ENCODE measurements around the gene WDR55. TPM values are rescaled to one million over a fixed set of nuclear protein-coding genes. Genes with fewer than 3 reads are reported as not detected.

WDR55 gene
- total and polyA plus RNA-seq, 2 experiments from 2014 or later = 9.6 to 18.0 TPM

DNA sequence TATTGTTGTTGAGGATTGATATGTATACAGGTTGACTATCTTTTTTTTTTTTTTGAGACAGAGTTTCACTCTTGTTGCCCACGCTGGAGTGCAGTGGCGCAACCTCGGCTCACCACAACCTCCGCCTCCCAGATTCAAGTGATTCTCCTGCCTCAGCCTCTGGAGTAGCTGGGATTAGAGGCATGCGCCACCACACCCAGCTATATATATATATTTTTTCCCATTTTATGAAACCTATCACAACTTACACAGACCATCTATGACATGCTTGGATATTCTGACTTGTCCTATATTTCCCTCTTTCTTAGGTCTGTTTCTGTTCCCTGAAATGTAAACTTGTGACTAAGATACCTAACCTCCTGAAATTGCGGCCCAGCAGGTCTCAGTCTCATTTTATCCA, 36.7 kb upstream of the WDR55 start (continued):
- TF ChIP-seq, protein P1, sequence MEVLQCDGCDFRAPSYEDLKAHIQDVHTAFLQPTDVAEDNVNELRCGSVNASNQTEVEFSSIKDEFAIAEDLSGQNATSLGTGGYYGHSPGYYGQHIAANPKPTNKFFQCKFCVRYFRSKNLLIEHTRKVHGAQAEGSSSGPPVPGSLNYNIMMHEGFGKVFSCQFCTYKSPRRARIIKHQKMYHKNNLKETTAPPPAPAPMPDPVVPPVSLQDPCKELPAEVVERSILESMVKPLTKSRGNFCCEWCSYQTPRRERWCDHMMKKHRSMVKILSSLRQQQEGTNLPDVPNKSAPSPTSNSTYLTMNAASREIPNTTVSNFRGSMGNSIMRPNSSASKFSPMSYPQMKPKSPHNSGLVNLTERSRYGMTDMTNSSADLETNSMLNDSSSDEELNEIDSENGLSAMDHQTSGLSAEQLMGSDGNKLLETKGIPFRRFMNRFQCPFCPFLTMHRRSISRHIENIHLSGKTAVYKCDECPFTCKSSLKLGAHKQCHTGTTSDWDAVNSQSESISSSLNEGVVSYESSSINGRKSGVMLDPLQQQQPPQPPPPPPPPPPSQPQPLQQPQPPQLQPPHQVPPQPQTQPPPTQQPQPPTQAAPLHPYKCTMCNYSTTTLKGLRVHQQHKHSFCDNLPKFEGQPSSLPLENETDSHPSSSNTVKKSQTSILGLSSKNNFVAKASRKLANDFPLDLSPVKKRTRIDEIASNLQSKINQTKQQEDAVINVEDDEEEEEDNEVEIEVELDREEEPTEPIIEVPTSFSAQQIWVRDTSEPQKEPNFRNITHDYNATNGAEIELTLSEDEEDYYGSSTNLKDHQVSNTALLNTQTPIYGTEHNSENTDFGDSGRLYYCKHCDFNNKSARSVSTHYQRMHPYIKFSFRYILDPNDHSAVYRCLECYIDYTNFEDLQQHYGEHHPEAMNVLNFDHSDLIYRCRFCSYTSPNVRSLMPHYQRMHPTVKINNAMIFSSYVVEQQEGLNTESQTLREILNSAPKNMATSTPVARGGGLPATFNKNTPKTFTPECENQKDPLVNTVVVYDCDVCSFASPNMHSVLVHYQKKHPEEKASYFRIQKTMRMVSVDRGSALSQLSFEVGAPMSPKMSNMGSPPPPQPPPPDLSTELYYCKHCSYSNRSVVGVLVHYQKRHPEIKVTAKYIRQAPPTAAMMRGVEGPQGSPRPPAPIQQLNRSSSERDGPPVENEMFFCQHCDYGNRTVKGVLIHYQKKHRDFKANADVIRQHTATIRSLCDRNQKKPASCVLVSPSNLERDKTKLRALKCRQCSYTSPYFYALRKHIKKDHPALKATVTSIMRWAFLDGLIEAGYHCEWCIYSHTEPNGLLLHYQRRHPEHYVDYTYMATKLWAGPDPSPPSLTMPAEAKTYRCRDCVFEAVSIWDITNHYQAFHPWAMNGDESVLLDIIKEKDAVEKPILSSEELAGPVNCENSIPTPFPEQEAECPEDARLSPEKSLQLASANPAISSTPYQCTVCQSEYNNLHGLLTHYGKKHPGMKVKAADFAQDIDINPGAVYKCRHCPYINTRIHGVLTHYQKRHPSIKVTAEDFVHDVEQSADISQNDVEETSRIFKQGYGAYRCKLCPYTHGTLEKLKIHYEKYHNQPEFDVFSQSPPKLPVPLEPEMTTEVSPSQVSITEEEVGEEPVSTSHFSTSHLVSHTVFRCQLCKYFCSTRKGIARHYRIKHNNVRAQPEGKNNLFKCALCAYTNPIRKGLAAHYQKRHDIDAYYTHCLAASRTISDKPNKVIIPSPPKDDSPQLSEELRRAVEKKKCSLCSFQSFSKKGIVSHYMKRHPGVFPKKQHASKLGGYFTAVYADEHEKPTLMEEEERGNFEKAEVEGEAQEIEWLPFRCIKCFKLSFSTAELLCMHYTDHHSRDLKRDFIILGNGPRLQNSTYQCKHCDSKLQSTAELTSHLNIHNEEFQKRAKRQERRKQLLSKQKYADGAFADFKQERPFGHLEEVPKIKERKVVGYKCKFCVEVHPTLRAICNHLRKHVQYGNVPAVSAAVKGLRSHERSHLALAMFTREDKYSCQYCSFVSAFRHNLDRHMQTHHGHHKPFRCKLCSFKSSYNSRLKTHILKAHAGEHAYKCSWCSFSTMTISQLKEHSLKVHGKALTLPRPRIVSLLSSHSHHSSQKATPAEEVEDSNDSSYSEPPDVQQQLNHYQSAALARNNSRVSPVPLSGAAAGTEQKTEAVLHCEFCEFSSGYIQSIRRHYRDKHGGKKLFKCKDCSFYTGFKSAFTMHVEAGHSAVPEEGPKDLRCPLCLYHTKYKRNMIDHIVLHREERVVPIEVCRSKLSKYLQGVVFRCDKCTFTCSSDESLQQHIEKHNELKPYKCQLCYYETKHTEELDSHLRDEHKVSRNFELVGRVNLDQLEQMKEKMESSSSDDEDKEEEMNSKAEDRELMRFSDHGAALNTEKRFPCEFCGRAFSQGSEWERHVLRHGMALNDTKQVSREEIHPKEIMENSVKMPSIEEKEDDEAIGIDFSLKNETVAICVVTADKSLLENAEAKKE (CRISPR knock-in tag; IDR thresholded peaks at IDR 0.05) = no peak
- no peak for TF ChIP-seq JUNB (IDR thresholded peaks at IDR 0.05; ENCODE audit: unreplicated experiment)
- TF ChIP-seq NANOG (IDR thresholded peaks at IDR 0.05; ENCODE audit: borderline replicate concordance) = no peak
- TF ChIP-seq CREB1 (CRISPR knock-in tag; IDR thresholded peaks at IDR 0.05; ENCODE audit: low read depth) = no peak

DNA sequence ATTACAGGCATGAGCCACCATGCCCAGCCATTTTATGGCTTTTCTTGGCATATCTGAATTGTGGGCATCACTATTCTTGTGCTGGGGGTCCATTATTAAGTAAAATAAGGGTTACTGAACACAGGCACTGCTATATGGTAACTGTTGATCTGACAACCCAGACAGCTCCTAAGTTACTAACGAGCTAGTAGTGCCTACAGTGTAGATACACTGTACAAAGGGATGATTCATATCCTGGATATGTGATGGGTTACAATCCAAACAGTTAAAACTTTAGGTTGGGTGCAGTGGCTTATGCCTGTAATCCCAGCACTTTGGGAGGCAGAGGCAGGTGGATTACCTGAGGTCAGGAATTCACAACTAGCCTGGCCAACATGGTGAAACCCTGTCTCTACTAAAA, 36.0 kb upstream of the WDR55 start:
- peaks cover 16% of the 10 kb centered on the region for H3K36me3 Mint-ChIP-seq (ENCODE audit: low read depth)
- peaks cover 61% of the 10 kb centered on the region for H3K9me3 Mint-ChIP-seq
- ATAC-seq = no peak
- no peak overlapping the region for H3K27ac Mint-ChIP-seq
- H3K79me2 ChIP-seq (replicated peaks; ENCODE audit: insufficient read depth) = no peaks in the 10 kb centered on the region
- H3K27me3 Mint-ChIP-seq (ENCODE audit: insufficient read depth, low read depth, poor library complexity) = peaks cover 23% of the 10 kb centered on the region
- no peak overlapping the region for H3K4me3 ChIP-seq
- H3K27me3 ChIP-seq (ENCODE audit: insufficient read depth) = peaks cover 34% of the 10 kb centered on the region
- no peak overlapping the region for H3K4me2 ChIP-seq
- TF ChIP-seq EZH2phosphoT487 (IDR thresholded peaks at IDR 0.05; ENCODE audit: unreplicated experiment) (no peak), STAT1 (IDR thresholded peaks at IDR 0.05; ENCODE audit: unreplicated experiment) (no peak), CREB1 (CRISPR knock-in tag; IDR thresholded peaks at IDR 0.05; ENCODE audit: low read depth) (no peak), POLR2AphosphoS5 (IDR thresholded peaks at IDR 0.05; ENCODE audit: low read depth) (no peak), ZNF114 (CRISPR knock-in tag; IDR thresholded peaks at IDR 0.05) (no peak)
- TF ChIP-seq, protein P1 (CRISPR knock-in tag; IDR thresholded peaks at IDR 0.05) = no peak
- TF ChIP-seq, protein P2, sequence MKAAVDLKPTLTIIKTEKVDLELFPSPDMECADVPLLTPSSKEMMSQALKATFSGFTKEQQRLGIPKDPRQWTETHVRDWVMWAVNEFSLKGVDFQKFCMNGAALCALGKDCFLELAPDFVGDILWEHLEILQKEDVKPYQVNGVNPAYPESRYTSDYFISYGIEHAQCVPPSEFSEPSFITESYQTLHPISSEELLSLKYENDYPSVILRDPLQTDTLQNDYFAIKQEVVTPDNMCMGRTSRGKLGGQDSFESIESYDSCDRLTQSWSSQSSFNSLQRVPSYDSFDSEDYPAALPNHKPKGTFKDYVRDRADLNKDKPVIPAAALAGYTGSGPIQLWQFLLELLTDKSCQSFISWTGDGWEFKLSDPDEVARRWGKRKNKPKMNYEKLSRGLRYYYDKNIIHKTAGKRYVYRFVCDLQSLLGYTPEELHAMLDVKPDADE (IDR thresholded peaks at IDR 0.05) = no peak
- H3K4me1 ChIP-seq (ENCODE audit: insufficient read depth) = no peaks in the 10 kb centered on the region
- no peaks in the 10 kb centered on the region for H3F3A ChIP-seq (replicated peaks; ENCODE audit: low read depth)
- H2AFZ ChIP-seq = no peak overlapping the region
- peaks cover 6% of the 10 kb centered on the region; the same call in 1 of the 2 replicates for H3K36me3 ChIP-seq (ENCODE audit: insufficient read depth)
- no peaks in the 10 kb centered on the region; the same call in 2 of the 3 replicates for H3K4me1 Mint-ChIP-seq
- H3K9me2 ChIP-seq (ENCODE audit: insufficient read depth) = no peaks in the 10 kb centered on the region
- no peak overlapping the region for H3K4me3 Mint-ChIP-seq
- H3K27ac ChIP-seq (ENCODE audit: low read depth) = no peak overlapping the region
- no peak for DNase-seq (ENCODE audit: low spot score)
- no peaks in the 10 kb centered on the region for H4K20me1 ChIP-seq (replicated peaks; ENCODE audit: insufficient read depth)
